Glutamatergic neuron (in vitro differentiated cells): ENCODE results near the gene CHID1. TPM values are rescaled to one million over a fixed set of nuclear protein-coding genes. Genes with fewer than 3 reads are reported as not detected.
A peak's percentile ranks its signal among the peaks of the same experiment; 100 is the strongest.

Source experiments
- DNase-seq: peaks from one replicate; pipeline ENCODE4 v3.0.0; 2022
- H3K27ac Mint-ChIP-seq: one replicate; pipeline ENCODE4 v1.8.0; 2020; ENCODE audit warnings: mild to moderate bottlenecking, mixed read lengths, inconsistent platforms; ENCODE audit not compliant: unreplicated experiment
- H3K27me3 Mint-ChIP-seq: one replicate; pipeline ENCODE4 v1.8.0; 2020; ENCODE audit warnings: mild to moderate bottlenecking, moderate library complexity, mixed read lengths, inconsistent platforms; ENCODE audit not compliant: unreplicated experiment
- H3K36me3 Mint-ChIP-seq: one replicate; pipeline ENCODE4 v1.8.0; 2020; ENCODE audit warnings: mild to moderate bottlenecking, mixed read lengths, inconsistent platforms; ENCODE audit not compliant: unreplicated experiment
- H3K4me1 Mint-ChIP-seq: one replicate; pipeline ENCODE4 v1.8.0; 2020; ENCODE audit warnings: mild to moderate bottlenecking, low read depth, mixed read lengths, inconsistent platforms; ENCODE audit not compliant: unreplicated experiment
- H3K4me3 Mint-ChIP-seq: one replicate; pipeline ENCODE4 v1.8.0; 2020; ENCODE audit warnings: mild to moderate bottlenecking, mixed read lengths, inconsistent platforms; ENCODE audit not compliant: unreplicated experiment
- H3K9me3 Mint-ChIP-seq: one replicate; pipeline ENCODE4 v1.8.0; 2020; ENCODE audit warnings: mild to moderate bottlenecking, moderate library complexity, mixed read lengths, inconsistent platforms; ENCODE audit not compliant: unreplicated experiment
- total RNA-seq: library from RNA; stranded (reverse); fragmentation: NEBNext Ultra II Directional; extraction: Animal tissue kit (Norgen Biotek cat#: 25700); gene quantifications from one replicate; pipeline ENCODE4 v1.2.1, GENCODE V29; 2021; ENCODE audit not compliant: unreplicated experiment
- TF ChIP-seq, protein P1 (sequence below): fragments of 200-600 bp; sonication (generic); IDR thresholded peaks from one replicate; pipeline ENCODE4 v1.5.0; 2021; ENCODE audit not compliant: partially characterized antibody, unreplicated experiment

CHID1 gene
- total RNA-seq, 1 donor from 2014 or later = 56.1 TPM

DNA sequence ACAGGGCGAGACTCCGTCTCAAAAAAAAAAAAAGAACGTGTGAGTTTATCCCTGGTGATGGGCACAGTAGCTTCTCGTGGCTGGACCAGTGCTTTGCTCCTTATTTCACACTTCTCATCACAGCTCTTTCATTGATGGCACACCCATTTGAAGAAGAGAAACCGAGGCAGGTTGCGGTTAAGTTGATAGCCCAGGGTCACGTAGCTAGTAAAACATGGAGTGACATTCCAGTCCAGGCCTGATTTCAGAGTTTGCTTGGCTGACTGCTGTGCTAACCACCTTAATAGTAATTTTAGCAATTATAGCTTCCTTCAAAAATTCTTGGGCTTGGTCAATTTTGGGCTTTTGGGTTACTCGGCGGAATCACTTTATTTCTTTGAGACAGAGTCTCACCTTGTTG is 40.9 kb upstream of the CHID1 start:
- DNase-seq = no peak
- H3K9me3 Mint-ChIP-seq = peaks cover 13% of the 10 kb centered on the region
- H3K4me3 Mint-ChIP-seq = no peak overlapping the region
- H3K36me3 Mint-ChIP-seq = peaks cover 4% of the 10 kb centered on the region
- peaks cover 35% of the 10 kb centered on the region for H3K4me1 Mint-ChIP-seq
- H3K27me3 Mint-ChIP-seq = peaks cover 15% of the 10 kb centered on the region
- H3K27ac Mint-ChIP-seq = no peak overlapping the region
- TF ChIP-seq, protein P1, sequence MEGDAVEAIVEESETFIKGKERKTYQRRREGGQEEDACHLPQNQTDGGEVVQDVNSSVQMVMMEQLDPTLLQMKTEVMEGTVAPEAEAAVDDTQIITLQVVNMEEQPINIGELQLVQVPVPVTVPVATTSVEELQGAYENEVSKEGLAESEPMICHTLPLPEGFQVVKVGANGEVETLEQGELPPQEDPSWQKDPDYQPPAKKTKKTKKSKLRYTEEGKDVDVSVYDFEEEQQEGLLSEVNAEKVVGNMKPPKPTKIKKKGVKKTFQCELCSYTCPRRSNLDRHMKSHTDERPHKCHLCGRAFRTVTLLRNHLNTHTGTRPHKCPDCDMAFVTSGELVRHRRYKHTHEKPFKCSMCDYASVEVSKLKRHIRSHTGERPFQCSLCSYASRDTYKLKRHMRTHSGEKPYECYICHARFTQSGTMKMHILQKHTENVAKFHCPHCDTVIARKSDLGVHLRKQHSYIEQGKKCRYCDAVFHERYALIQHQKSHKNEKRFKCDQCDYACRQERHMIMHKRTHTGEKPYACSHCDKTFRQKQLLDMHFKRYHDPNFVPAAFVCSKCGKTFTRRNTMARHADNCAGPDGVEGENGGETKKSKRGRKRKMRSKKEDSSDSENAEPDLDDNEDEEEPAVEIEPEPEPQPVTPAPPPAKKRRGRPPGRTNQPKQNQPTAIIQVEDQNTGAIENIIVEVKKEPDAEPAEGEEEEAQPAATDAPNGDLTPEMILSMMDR = no peak

DNA sequence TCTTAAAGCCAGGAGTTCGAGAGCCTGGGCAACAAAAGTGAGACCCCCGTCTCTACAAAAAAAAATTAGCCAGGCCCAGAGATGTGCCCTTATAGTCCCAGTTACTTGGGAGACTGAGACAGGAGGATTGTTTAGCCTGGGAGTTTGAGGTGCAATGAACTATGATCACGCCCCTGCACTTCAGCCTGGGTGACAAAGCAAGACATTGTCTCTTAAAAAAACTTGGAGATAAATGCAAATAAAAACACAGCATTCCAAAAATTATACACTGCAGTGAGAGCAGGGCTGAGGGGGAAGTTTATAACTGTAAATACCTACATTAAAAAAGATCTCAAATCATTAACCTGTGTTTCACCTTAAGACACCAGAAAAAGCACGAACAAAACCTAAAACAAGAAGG is 37.1 kb upstream of the CHID1 start:
- Mint-ChIP-seq H3K4me3 (no peak overlapping the region), H3K27me3 (peaks cover 4% of the 10 kb centered on the region), H3K27ac (no peak overlapping the region), H3K4me1 (peaks cover 37% of the 10 kb centered on the region), H3K36me3 (peaks cover 10% of the 10 kb centered on the region), H3K9me3 (peaks cover 8% of the 10 kb centered on the region)
- TF ChIP-seq, protein P1 = no peak
- no peak for DNase-seq

DNA sequence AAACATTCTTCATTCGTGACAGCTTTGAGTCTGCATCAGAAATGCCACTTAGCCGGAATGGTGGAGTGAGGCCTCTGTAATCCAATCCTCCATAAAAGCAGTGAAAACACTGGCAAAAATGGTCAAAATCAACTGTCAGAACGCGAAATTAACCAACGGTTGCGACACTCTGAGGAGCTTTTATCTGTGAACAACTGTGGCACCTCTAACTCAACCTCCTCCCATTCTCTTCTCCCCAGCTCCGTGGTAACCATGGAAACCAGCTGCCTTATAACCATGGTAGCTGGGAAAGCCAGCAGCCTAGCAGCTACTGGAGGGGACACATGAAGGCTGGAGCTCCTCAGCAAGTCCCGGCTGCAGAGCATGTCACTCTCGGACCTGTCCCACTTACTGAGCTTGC is 35.4 kb upstream of the CHID1 start:
- H3K4me3 Mint-ChIP-seq = no peak overlapping the region
- peaks cover 4% of the 10 kb centered on the region for H3K27me3 Mint-ChIP-seq
- peak overlapping the region; percentile 1 for H3K27ac Mint-ChIP-seq

DNA sequence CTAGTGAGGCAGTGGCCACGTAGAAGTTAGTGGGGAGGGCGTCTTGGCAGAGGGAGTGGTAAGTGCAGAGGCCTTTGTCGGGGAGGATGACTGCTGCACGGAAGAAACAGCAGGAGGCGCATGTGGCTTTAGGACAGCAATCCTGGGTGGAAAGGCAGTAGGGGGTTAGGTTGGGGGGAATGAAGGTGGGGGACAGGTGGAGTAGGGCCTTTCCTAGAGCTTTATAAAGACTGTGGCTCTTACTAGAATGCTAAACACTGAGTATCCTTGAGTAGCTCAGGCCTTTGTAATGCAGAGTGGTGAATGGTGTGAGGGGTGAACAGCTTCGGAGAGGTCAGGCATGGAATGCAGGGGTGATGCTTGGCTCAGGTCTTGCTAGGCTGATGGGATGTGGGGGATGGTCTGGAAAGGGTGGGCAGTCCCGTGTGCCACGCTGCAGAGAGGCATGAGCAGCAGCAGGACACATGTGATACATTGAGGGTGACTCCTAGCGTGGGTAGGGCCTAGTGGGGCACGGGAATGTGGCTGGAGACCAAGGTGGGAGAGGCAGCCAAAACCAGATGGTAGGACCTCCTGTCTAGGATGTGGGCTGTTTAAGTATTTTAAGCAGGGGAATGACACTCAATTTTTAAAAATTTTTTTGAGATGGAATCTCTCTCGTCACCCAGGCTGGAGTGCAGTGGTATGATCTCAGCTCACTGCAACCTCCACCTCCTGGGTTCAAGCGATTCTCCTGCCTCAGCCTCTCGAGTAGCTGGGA is 34.3 kb upstream of the CHID1 start:
- H3K36me3 Mint-ChIP-seq = peaks cover 9% of the 10 kb centered on the region

More for the DNA sequence above, 35.4 kb upstream of the CHID1 start:
- no peak for DNase-seq
- TF ChIP-seq, protein P1 = no peak
- Mint-ChIP-seq H3K36me3 (peaks cover 10% of the 10 kb centered on the region), H3K4me1 (peaks cover 38% of the 10 kb centered on the region), H3K9me3 (peaks cover 8% of the 10 kb centered on the region)

DNA sequence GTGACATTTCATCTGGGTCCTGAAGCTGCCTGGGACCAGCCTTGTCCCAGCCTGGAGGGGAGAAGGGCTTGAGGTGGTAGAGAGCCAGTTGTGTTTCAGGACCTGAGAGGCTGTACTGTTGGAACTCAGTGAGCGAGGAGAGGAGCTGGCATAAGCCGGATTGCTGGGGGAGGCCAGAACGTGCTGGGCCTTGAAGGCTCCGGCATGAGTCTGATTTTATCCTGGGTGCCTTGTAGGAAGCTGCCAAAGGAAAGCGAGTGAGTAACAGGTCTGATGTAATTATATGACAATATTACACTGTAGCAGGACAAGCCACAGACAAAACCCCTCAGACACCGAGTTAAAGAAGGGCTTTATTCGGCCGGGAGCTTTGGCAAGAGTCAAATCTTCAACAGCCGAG is 32.2 kb upstream of the CHID1 start:
- H3K27ac Mint-ChIP-seq = peak overlapping the region; percentile 48
- H3K4me1 Mint-ChIP-seq = peaks cover 48% of the 10 kb centered on the region
- H3K9me3 Mint-ChIP-seq = peaks cover 10% of the 10 kb centered on the region
- DNase-seq = no peak
- H3K36me3 Mint-ChIP-seq = peaks cover 6% of the 10 kb centered on the region
- peaks cover 2% of the 10 kb centered on the region for H3K27me3 Mint-ChIP-seq
- H3K4me3 Mint-ChIP-seq = peak overlapping the region; percentile 39
- TF ChIP-seq, protein P1 = no peak

More for the DNA sequence above, 34.3 kb upstream of the CHID1 start:
- Mint-ChIP-seq H3K27ac (peak overlapping the region; percentile 40), H3K4me1 (peaks cover 46% of the 10 kb centered on the region), H3K9me3 (peaks cover 8% of the 10 kb centered on the region), H3K27me3 (peaks cover 2% of the 10 kb centered on the region), H3K4me3 (peak overlapping the region; percentile 30)
- TF ChIP-seq, protein P1 = no peak
- no peak for DNase-seq
